NT2/D1 (cell line): ENCODE results near the gene CXXC5.

ENCODE experiments used
- SUZ12 ChIP-seq: IDR thresholded peaks from 2 replicates; pipeline ENCODE4 v1.6.1; 2011; ENCODE audit not compliant: insufficient read length, insufficient read depth; ENCODE audit errors: extremely low read depth
- YY1 ChIP-seq: IDR thresholded peaks from 2 replicates; pipeline ENCODE4 v1.6.1; 2011; ENCODE audit not compliant: insufficient read length, insufficient read depth
- ZNF274 ChIP-seq: IDR thresholded peaks from 2 replicates; pipeline ENCODE4 v1.6.1; 2011; ENCODE audit warnings: mild to moderate bottlenecking, low read depth, low read length

- TF ChIP-seq SUZ12 (no peak), YY1 (no peak), ZNF274 (no peak)
Measured at GRCh38 chr5:139709582-139710318, 61.6 kb downstream of the CXXC5 start.
